Common myeloid progenitor, CD34-positive (primary cell): ENCODE results near the gene CLMP.

Experiments used
- CTCF ChIA-PET: fragments of 350-600 bp; sonication (Branson Sonifier 250); formaldehyde crosslinking; loops from one replicate; lab custom pipeline; 2021; ENCODE audit warnings: antibody characterized with exemption; lab: Charles Lee
- POLR2A ChIA-PET: fragments of 350-600 bp; sonication (Branson Sonifier 250); formaldehyde crosslinking; loops from one replicate; lab custom pipeline; 2021; ENCODE audit warnings: antibody characterized with exemption; lab: Charles Lee
- DNase-seq, 3 donors: peaks; one replicate each; pipeline versions ENCODE4 v3.0.0 to v3.0.0-alpha.2; 2013
- H3K27ac ChIP-seq, 2 experiments: 1 replicate in 1 of 2; 2 replicates in 1 of 2; pipeline ENCODE4 v1.7.0; 2013; ENCODE audit warnings: inconsistent platforms in 2 of 2, low read length in 2 of 2, mild to moderate bottlenecking in 2 of 2, low read depth in 1 of 2, moderate library complexity in 1 of 2; ENCODE audit not compliant: severe bottlenecking in 2 of 2, insufficient read depth in 1 of 2, poor library complexity in 1 of 2
- H3K27me3 ChIP-seq, 5 experiments: replicated peaks in 2 of 5; 1 replicate in 3 of 5; 2 replicates in 2 of 5; pipeline versions ENCODE4 v1.6.1 to v1.7.0; 2013; ENCODE audit warnings: low read length in 4 of 5, mild to moderate bottlenecking in 2 of 5, moderate library complexity in 2 of 5, inconsistent platforms in 1 of 5; ENCODE audit not compliant: insufficient read depth in 5 of 5, control insufficient read depth in 4 of 5
- H3K36me3 ChIP-seq, 4 experiments: 1 replicate in 2 of 4; 2 replicates in 2 of 4; pipeline versions ENCODE4 v1.6.1 to v1.7.0; 2013; ENCODE audit warnings: low read length in 3 of 4, control low read depth in 1 of 4, mild to moderate bottlenecking in 1 of 4; ENCODE audit not compliant: control insufficient read depth in 4 of 4, insufficient read depth in 4 of 4
- H3K4me1 ChIP-seq, 4 experiments: 1 replicate in 3 of 4; 2 replicates in 1 of 4; pipeline versions ENCODE4 v1.6.1 to v1.7.1; 2013; ENCODE audit warnings: low read length in 3 of 4, mild to moderate bottlenecking in 3 of 4, control low read depth in 1 of 4, inconsistent platforms in 1 of 4, moderate library complexity in 1 of 4; ENCODE audit not compliant: control insufficient read depth in 4 of 4, insufficient read depth in 4 of 4; ENCODE audit errors: control extremely low read depth in 1 of 4
- H3K4me3 ChIP-seq, 7 experiments: 1 replicate in 4 of 7; 2 replicates in 3 of 7; pipeline versions ENCODE4 v1.5.1 to v1.7.0; 2013; ENCODE audit warnings: mild to moderate bottlenecking in 7 of 7, low read length in 6 of 7, moderate library complexity in 6 of 7, inconsistent platforms in 2 of 7, low read depth in 2 of 7, control low read depth in 1 of 7; ENCODE audit not compliant: insufficient read depth in 4 of 7, control insufficient read depth in 1 of 7; ENCODE audit errors: extremely low read depth in 1 of 7
- H3K9me3 ChIP-seq, 5 experiments: 1 replicate in 4 of 5; 2 replicates in 1 of 5; pipeline versions ENCODE4 v1.6.1 to v1.7.1; 2013; ENCODE audit warnings: low read length in 4 of 5, mild to moderate bottlenecking in 2 of 5, inconsistent platforms in 1 of 5, low read depth in 1 of 5, moderate library complexity in 1 of 5; ENCODE audit not compliant: control insufficient read depth in 4 of 5, insufficient read depth in 2 of 5; ENCODE audit errors: control extremely low read depth in 1 of 5
- WGBS: methylation state at CpG from one replicate; pipeline ENCODE4 v1.1.5; 2013; ENCODE audit not compliant: insufficient coverage; 5-methylcytosine and 5-hydroxymethylcytosine counted together

Gene CLMP

GRCh38 chr11:123055191-123055901 lies 139.7 kb downstream of the CLMP start:
- Histone ChIP-seq H3K4me3 (no peak overlapping the region), H3K27ac (peak overlapping the region in 1 of 2 experiments; percentile 3), H3K4me1 (peaks cover 6 to 26% (median 23%) of the 10 kb centered on the region in 4 experiments), H3K36me3 (peaks cover 23 to 62% (median 53%) of the 10 kb centered on the region in 4 experiments), H3K27me3 (no peaks in the 10 kb centered on the region), H3K9me3 (no peaks in the 10 kb centered on the region)
- ChIA-PET POLR2A (no interaction called here), CTCF (interaction anchor here (0.6 to 7.4 kb wide), 20 partner anchors 9 to 274 kb away, joined by 3 to 55 read pairs (median 6); no protein-coding TSS in a partner anchor)
- 100% methylated on average over 2 of the region's 6 CpGs for WGBS
- DNase-seq = no peak

- H3K9me3 ChIP-seq = no peaks in the 10 kb centered on the region
- ChIA-PET POLR2A (interaction anchor here (0.5 kb wide), 1 partner anchor 188 kb away, joined by 3 read pairs; no protein-coding TSS in a partner anchor), CTCF (interaction anchor here (0.7 to 7.4 kb wide), 27 partner anchors 9 to 298 kb away, joined by 3 to 55 read pairs (median 4); no protein-coding TSS in a partner anchor)
- peaks cover 23 to 54% (median 45%) of the 10 kb centered on the region in 4 experiments for H3K36me3 ChIP-seq
- WGBS = 25% methylated on average over 4 of the region's 11 CpGs
- H3K27ac ChIP-seq = no peak overlapping the region
- peaks cover 2 to 19% (median 14%) of the 10 kb centered on the region in 4 experiments for H3K4me1 ChIP-seq
- H3K4me3 ChIP-seq = no peak overlapping the region
- peak; percentile 67 to 82 (median 80) for DNase-seq
- no peaks in the 10 kb centered on the region for H3K27me3 ChIP-seq
Measured at GRCh38 chr11:123054301-123055065, 140.6 kb downstream of the CLMP start.

- no peaks in the 10 kb centered on the region for H3K9me3 ChIP-seq
- WGBS = no CpG with 5 or more reads among the region's 5 CpGs
- H3K36me3 ChIP-seq = peaks cover 17 to 40% (median 33%) of the 10 kb centered on the region in 4 experiments
- ChIA-PET POLR2A (no interaction called here), CTCF (interaction anchor here (0.8 to 7.4 kb wide), 17 partner anchors 7 to 297 kb away, joined by 3 to 55 read pairs (median 9); partner anchors contain the start of gene HSPA8)
- H3K27me3 ChIP-seq = no peaks in the 10 kb centered on the region
- H3K27ac ChIP-seq = no peak overlapping the region
- peaks cover 0 to 5% (median 3%) of the 10 kb centered on the region in 4 experiments for H3K4me1 ChIP-seq
- no peak for DNase-seq
- no peak overlapping the region for H3K4me3 ChIP-seq
Measured at GRCh38 chr11:123052901-123053721, 141.9 kb downstream of the CLMP start.

GRCh38 chr11:123051634-123052033 lies 143.4 kb downstream of the CLMP start:
- WGBS = no CpG with 5 or more reads among the region's 4 CpGs
- Histone ChIP-seq H3K27ac (no peak overlapping the region), H3K4me1 (no peaks in the 10 kb centered on the region), H3K9me3 (no peaks in the 10 kb centered on the region), H3K4me3 (no peak overlapping the region), H3K27me3 (no peaks in the 10 kb centered on the region), H3K36me3 (peaks cover 12 to 25% (median 23%) of the 10 kb centered on the region in 4 experiments)
- POLR2A ChIA-PET = no interaction called here
- DNase-seq = no peak
- CTCF ChIA-PET = interaction anchor here (4.0 kb wide), 1 partner anchor 189 kb away, joined by 33 read pairs; no protein-coding TSS in a partner anchor

GRCh38 chr11:123051146-123051545 lies 143.9 kb downstream of the CLMP start:
- H3K27me3 ChIP-seq = no peaks in the 10 kb centered on the region
- ChIA-PET POLR2A (no interaction called here), CTCF (no interaction called here)
- H3K36me3 ChIP-seq = peaks cover 7 to 20% (median 18%) of the 10 kb centered on the region in 4 experiments
- WGBS = 94% methylated on average over 2 of the region's 9 CpGs
- no peaks in the 10 kb centered on the region for H3K4me1 ChIP-seq
- DNase-seq = no peak
- H3K27ac ChIP-seq = no peak overlapping the region
- H3K4me3 ChIP-seq = no peak overlapping the region
- H3K9me3 ChIP-seq = no peaks in the 10 kb centered on the region

- no peaks in the 10 kb centered on the region for H3K27me3 ChIP-seq
- H3K4me3 ChIP-seq = no peak overlapping the region
- no peak for DNase-seq
- H3K27ac ChIP-seq = no peak overlapping the region
- ChIA-PET POLR2A (no interaction called here), CTCF (interaction anchor here (1.0 to 6.1 kb wide), 7 partner anchors 8 to 252 kb away, joined by 3 to 52 read pairs (median 4); no protein-coding TSS in a partner anchor)
- no peaks in the 10 kb centered on the region for H3K9me3 ChIP-seq
- no peaks in the 10 kb centered on the region for H3K36me3 ChIP-seq
- WGBS = 96% methylated on average over 2 of the region's 3 CpGs
- no peaks in the 10 kb centered on the region for H3K4me1 ChIP-seq
Measured at GRCh38 chr11:123047947-123048293, 147.1 kb downstream of the CLMP start.
